HCT116 (cell line): ENCODE results near the gene REXO4. TPM values are rescaled to one million over a fixed set of nuclear protein-coding genes. Genes with fewer than 3 reads are reported as not detected.
"Not testable (repeated sequence)": the region's sequence is repeated elsewhere in the genome, so short reads cannot be mapped to it uniquely, and the experiment has no call there.

Experiments used
- ATAC-seq: fragments of 200-7000 bp; cut with Tn5 transposase; 2 replicates; pipeline ENCODE4 v1.9.1; 2020; ENCODE audit warnings: mild to moderate bottlenecking, moderate library complexity
- BruUV-seq: library from RNA; stranded (reverse); fragments of 400-500 nt; replicated peaks from 2 replicates; lab custom pipeline; 2021; lab: Mats Ljungman, UMichigan
- CTCF ChIA-PET: fragments of 300-600 bp; sonication (Branson Sonifier 250); formaldehyde crosslinking; loops from one replicate; lab custom pipeline; 2021; ENCODE audit warnings: antibody characterized with exemption; lab: Charles Lee
- POLR2A ChIA-PET: fragments of 300-600, 350-600 bp; sonication (Branson Sonifier 250); formaldehyde crosslinking; loops from one replicate; lab custom pipeline; 2021; ENCODE audit warnings: antibody characterized with exemption; lab: Charles Lee
- RAD21 ChIA-PET, 2 experiments: fragments of 300-600 bp; sonication (Branson Sonifier 250); formaldehyde crosslinking; loops; one replicate each; lab custom pipeline; 2023; ENCODE audit warnings: low total read pairs in 2 of 2; ENCODE audit not compliant: uncharacterized antibody in 2 of 2, unreplicated experiment in 2 of 2, low non-redundant PET in 1 of 2; lab: Charles Lee
- DNase-seq: peaks from one replicate; pipeline ENCODE4 v3.0.0-alpha.2; 2010; ENCODE audit warnings: low read depth, low spot score
- H2AFZ ChIP-seq: fragments of 200-600 bp; shearing (Covaris generic), sonication (generic); 2 replicates; pipeline ENCODE4 v1.6.1; 2017; ENCODE audit warnings: low read depth, mixed run types, mixed read lengths, antibody characterized with exemption, low read length; ENCODE audit not compliant: poor library complexity, severe bottlenecking
- H3K27ac ChIP-seq: 2 replicates; pipeline ENCODE4 v1.5.1; 2012; ENCODE audit warnings: low read depth, low read length
- H3K27me3 ChIP-seq: fragments of 200-600 bp; sonication (generic); 2 replicates; pipeline ENCODE4 v1.6.1; 2016; ENCODE audit warnings: mixed run types, low read length, mixed read lengths; ENCODE audit not compliant: insufficient read depth
- H3K36me3 ChIP-seq, 2 experiments: fragments of 200-500 bp in 1 of 2; fragments of 200-600 bp in 1 of 2; sonication (Bioruptor generic) in 1 of 2; sonication (generic) in 1 of 2; 2 replicates each; pipeline versions ENCODE4 v1.5.1 to v1.6.1; 2014 to 2016; ENCODE audit warnings: low read length in 2 of 2, inconsistent platforms in 1 of 2, mixed read lengths in 1 of 2, mixed run types in 1 of 2; ENCODE audit not compliant: insufficient read depth in 2 of 2, control insufficient read depth in 1 of 2
- H3K4me1 ChIP-seq, 2 experiments: fragments of 200-600 bp in 1 of 2; sonication (generic) in 1 of 2; 2 replicates each; pipeline versions ENCODE4 v1.5.1 to v1.6.1; 2012 to 2017; ENCODE audit warnings: low read length in 2 of 2, inconsistent platforms in 1 of 2, mild to moderate bottlenecking in 1 of 2, mixed read lengths in 1 of 2, mixed run types in 1 of 2, moderate library complexity in 1 of 2; ENCODE audit not compliant: insufficient read depth in 2 of 2, control insufficient read depth in 1 of 2
- H3K4me2 ChIP-seq: fragments of 200-600 bp; sonication (generic); 2 replicates; pipeline ENCODE4 v1.6.1; 2017; ENCODE audit warnings: mixed run types, low read length, mixed read lengths
- H3K4me3 ChIP-seq, 2 experiments: fragments of 200-600 bp in 1 of 2; sonication (generic) in 1 of 2; replicated peaks in 1 of 2; 2 replicates each; pipeline ENCODE4 v1.5.1; 2011 to 2016; ENCODE audit warnings: low read length in 2 of 2, control low read depth in 1 of 2, low read depth in 1 of 2, mild to moderate bottlenecking in 1 of 2, mixed read lengths in 1 of 2, mixed run types in 1 of 2
- H3K79me2 ChIP-seq: fragments of 200-600 bp; sonication (generic); 2 replicates; pipeline ENCODE4 v1.6.1; 2017; ENCODE audit warnings: mild to moderate bottlenecking, mixed run types, low read length, moderate library complexity, mixed read lengths; ENCODE audit not compliant: insufficient read depth
- H3K9ac ChIP-seq: fragments of 200-600 bp; sonication (generic); 2 replicates; pipeline ENCODE4 v1.6.1; 2016; ENCODE audit warnings: low read length, mixed read lengths
- H3K9me2 ChIP-seq: fragments of 200-600 bp; sonication (generic), shearing (Covaris generic); 2 replicates; pipeline ENCODE4 v1.6.1; 2017; ENCODE audit warnings: mixed run types, mild to moderate bottlenecking, moderate library complexity; ENCODE audit not compliant: insufficient read depth
- H3K9me3 ChIP-seq, 2 experiments: fragments of 200-500 bp in 1 of 2; fragments of 200-600 bp in 1 of 2; sonication (Bioruptor generic) in 1 of 2; sonication (generic) in 1 of 2; 2 replicates each; pipeline ENCODE4 v1.6.1; 2014 to 2017; ENCODE audit warnings: low read length in 2 of 2, mixed read lengths in 2 of 2, inconsistent platforms in 1 of 2, low read depth in 1 of 2, mild to moderate bottlenecking in 1 of 2, mixed run types in 1 of 2, moderate library complexity in 1 of 2; ENCODE audit not compliant: control insufficient read depth in 1 of 2, insufficient read depth in 1 of 2
- H4K20me1 ChIP-seq: fragments of 200-600 bp; sonication (generic), shearing (Covaris generic); 2 replicates; pipeline ENCODE4 v1.6.1; 2017; ENCODE audit warnings: mixed run types, mild to moderate bottlenecking, moderate library complexity; ENCODE audit not compliant: insufficient read depth
- CEBPB ChIP-seq: IDR thresholded peaks from 2 replicates; pipeline ENCODE4 v1.6.1; 2012; ENCODE audit warnings: low read depth
- CTCF ChIP-seq, 3 experiments: fragments of 200-600 bp in 1 of 3; sonication (generic) in 1 of 3; IDR thresholded peaks in 2 of 3; conservative IDR thresholded peaks in 1 of 3; 2 replicates each; pipeline ENCODE4 v1.5.1; 2012 to 2017; ENCODE audit warnings: low read depth in 2 of 3, low read length in 2 of 3, antibody characterized with exemption in 1 of 3, borderline replicate concordance in 1 of 3, control low read depth in 1 of 3, mild to moderate bottlenecking in 1 of 3, mixed read lengths in 1 of 3, mixed run types in 1 of 3, moderate library complexity in 1 of 3; ENCODE audit not compliant: insufficient read depth in 1 of 3
- ELF1 ChIP-seq: IDR thresholded peaks from 2 replicates; pipeline ENCODE4 v1.6.1; 2012; ENCODE audit warnings: low read depth, borderline replicate concordance
- EZH2 ChIP-seq: fragments of 200-600 bp; sonication (generic); IDR thresholded peaks from 2 replicates; pipeline ENCODE4 v1.6.1; 2017; ENCODE audit warnings: antibody characterized with exemption, mixed run types
- EZH2phosphoT487 ChIP-seq: fragments of 200-600 bp; IDR thresholded peaks from 2 replicates; pipeline ENCODE4 v1.6.1; 2018; ENCODE audit warnings: antibody characterized with exemption, borderline replicate concordance
- FOSL1 ChIP-seq: IDR thresholded peaks from 2 replicates; pipeline ENCODE4 v1.6.1; 2012; ENCODE audit warnings: low read depth
- JUND ChIP-seq: IDR thresholded peaks from 2 replicates; pipeline ENCODE4 v1.6.1; 2012
- MAX ChIP-seq: IDR thresholded peaks from 2 replicates; pipeline ENCODE4 v1.6.1; 2012
- POLR2AphosphoS5 ChIP-seq: IDR thresholded peaks from 2 replicates; pipeline ENCODE4 v1.6.1; 2011; ENCODE audit warnings: mild to moderate bottlenecking, low read depth, low read length, moderate library complexity
- SP1 ChIP-seq: IDR thresholded peaks from 2 replicates; pipeline ENCODE4 v1.6.1; 2012; ENCODE audit warnings: low read depth
- SRF ChIP-seq: IDR thresholded peaks from 2 replicates; pipeline ENCODE4 v1.6.1; 2012; ENCODE audit warnings: low read depth
- ZFX ChIP-seq: fragments of 450-650 bp; IDR thresholded peaks from 2 replicates; pipeline ENCODE4 v1.6.1; 2017
- ZNF274 ChIP-seq: fragments of 200-500 bp; sonication (Bioruptor generic); IDR thresholded peaks from 2 replicates; pipeline ENCODE4 v1.6.1; 2014; ENCODE audit warnings: mild to moderate bottlenecking, low read depth, low read length, inconsistent platforms
- intact Hi-C: fragments of 100-400 bp; cut with micrococcal nuclease; formaldehyde crosslinking; loops from 2 replicates; pipeline ENCODE4 v1.10.0; 2022
- total RNA-seq: library from RNA; stranded (reverse); gene quantifications from one replicate; pipeline ENCODE4 v1.2.1, GENCODE V29; 2021; ENCODE audit not compliant: unreplicated experiment
- TF ChIP-seq, protein P1 (sequence below): IDR thresholded peaks from 2 replicates; pipeline ENCODE4 v1.6.1; 2012

Gene REXO4
- total RNA-seq, 1 experiment from 2014 or later, result 24.6 TPM

DNA sequence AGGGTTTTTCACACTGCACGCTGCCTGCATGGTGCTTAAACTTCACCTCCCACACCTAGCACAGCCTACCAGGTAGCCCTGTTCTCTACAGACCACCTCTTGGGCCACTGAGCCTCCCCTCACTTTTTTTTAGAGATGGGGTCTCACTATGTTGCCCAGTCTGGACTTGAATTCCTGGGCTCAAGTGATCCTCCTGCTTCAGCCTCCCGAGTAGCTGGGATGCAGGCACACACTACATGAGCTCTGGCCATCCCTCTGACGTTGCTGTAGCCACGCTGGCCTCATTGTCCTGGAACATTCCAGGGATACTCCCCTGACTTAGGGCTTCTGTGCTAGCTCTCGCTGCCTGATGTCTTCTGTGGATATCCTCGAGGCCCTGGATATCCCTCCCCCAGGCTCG, 34.8 kb upstream of the REXO4 start:
- Histone ChIP-seq H3K4me3 (no peak overlapping the region), H3K36me3 (no peaks in the 10 kb centered on the region), H3K9ac (no peak overlapping the region), H3K27me3 (no peaks in the 10 kb centered on the region), H3K27ac (no peak overlapping the region), H3K4me1 (peaks cover 14% of the 10 kb centered on the region in 2 experiments), H3K9me3 (no peaks in the 10 kb centered on the region), H2AFZ (no peak overlapping the region), H3K4me2 (no peak overlapping the region), H4K20me1 (no peaks in the 10 kb centered on the region), H3K9me2 (no peaks in the 10 kb centered on the region), H3K79me2 (no peaks in the 10 kb centered on the region)
- ATAC-seq (no peak), DNase-seq (no peak)
- intact Hi-C loops, result no loop called here
- TF ChIP-seq ZNF274 (no peak), CEBPB (no peak), CTCF (IDR thresholded peaks at IDR 0.05 in 2 of 3, conservative IDR thresholded peaks at IDR 0.05 in 1 of 3; ENCODE audit: borderline replicate concordance in 1 of 3, insufficient read depth in 1 of 3, low read depth in 2 of 3, low read length in 2 of 3) (no peak), FOSL1 (no peak), ELF1 (no peak), SRF (no peak), SP1 (no peak), POLR2AphosphoS5 (no peak), JUND (no peak), ZFX (no peak), EZH2 (no peak), MAX (no peak), EZH2phosphoT487 (no peak)
- TF ChIP-seq, protein P1, sequence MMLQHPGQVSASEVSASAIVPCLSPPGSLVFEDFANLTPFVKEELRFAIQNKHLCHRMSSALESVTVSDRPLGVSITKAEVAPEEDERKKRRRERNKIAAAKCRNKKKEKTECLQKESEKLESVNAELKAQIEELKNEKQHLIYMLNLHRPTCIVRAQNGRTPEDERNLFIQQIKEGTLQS, result no peak
- CTCF ChIA-PET, result no interaction called here
- RAD21 ChIA-PET, result no interaction called here
- BruUV-seq, result no TSS peak
- POLR2A ChIA-PET, result no interaction called here

GRCh38 chr9:133451865-133452264, 34.1 kb upstream of the REXO4 start:
- BruUV-seq, H4K20me1 ChIP-seq, H3K27me3 ChIP-seq, DNase-seq, H3K9ac ChIP-seq, RAD21 ChIA-PET, H3K79me2 ChIP-seq, H3K27ac ChIP-seq, H2AFZ ChIP-seq, CTCF ChIA-PET, intact Hi-C loops, H3K4me2 ChIP-seq, H3K9me3 ChIP-seq, H3K4me3 ChIP-seq, POLR2A ChIA-PET, H3K36me3 ChIP-seq, H3K9me2 ChIP-seq, ATAC-seq: not testable (repeated sequence)
- H3K4me1 ChIP-seq, result peaks cover 12 to 14% of the 10 kb centered on the region in 2 experiments
